Panc1 (cell line): ENCODE data around the gene LRMDA. TPM values are rescaled to one million over a fixed set of nuclear protein-coding genes. Genes with fewer than 3 reads are reported as not detected.

Source experiments
- ATAC-seq: fragments of 200-7000 bp; cut with Tn5 transposase; 2 replicates; pipeline ENCODE4 v1.9.1; 2020; ENCODE audit warnings: mild to moderate bottlenecking, moderate library complexity
- BruUV-seq: library from RNA; stranded (reverse); fragments of 400-500 nt; replicated peaks from 2 replicates; lab custom pipeline; 2021; lab: Mats Ljungman, UMichigan
- CTCF ChIA-PET: fragments of 300-600 bp; sonication (Branson Sonifier 250); formaldehyde crosslinking; loops from one replicate; lab custom pipeline; 2022; ENCODE audit warnings: antibody characterized with exemption; lab: Charles Lee
- POLR2A ChIA-PET: fragments of 300-600 bp; sonication (Branson Sonifier 250); formaldehyde crosslinking; loops from one replicate; lab custom pipeline; 2022; ENCODE audit warnings: antibody characterized with exemption; lab: Charles Lee
- DNase-seq: peaks from one replicate; pipeline ENCODE4 v3.0.0-alpha.2; 2010; ENCODE audit warnings: low read depth, low spot score
- H3K27ac ChIP-seq: 2 replicates; pipeline ENCODE4 v1.5.1; 2011; ENCODE audit warnings: mild to moderate bottlenecking, low read length, inconsistent platforms
- H3K27me3 ChIP-seq: fragments of 200-500 bp; sonication (Bioruptor generic); 2 replicates; pipeline ENCODE4 v1.6.0; 2014; ENCODE audit warnings: low read length, inconsistent platforms; ENCODE audit not compliant: control insufficient read depth, insufficient read depth
- H3K36me3 ChIP-seq: fragments of 200-500 bp; sonication (Bioruptor generic); 2 replicates; pipeline ENCODE4 v1.5.1; 2014; ENCODE audit warnings: inconsistent platforms, mild to moderate bottlenecking, low read length, moderate library complexity; ENCODE audit not compliant: control insufficient read depth, insufficient read depth
- H3K4me1 ChIP-seq: 2 replicates; pipeline ENCODE4 v1.5.1; 2011; ENCODE audit warnings: inconsistent platforms, mild to moderate bottlenecking, low read length, moderate library complexity; ENCODE audit not compliant: control insufficient read depth, insufficient read depth
- H3K4me3 ChIP-seq, 2 experiments: 2 replicates each; pipeline ENCODE4 v1.5.1; 2011 to 2012; ENCODE audit warnings: low read depth in 2 of 2, low read length in 2 of 2, mild to moderate bottlenecking in 2 of 2, inconsistent platforms in 1 of 2, moderate library complexity in 1 of 2
- H3K9me3 ChIP-seq: fragments of 200-500 bp; sonication (Bioruptor generic); 2 replicates; pipeline ENCODE4 v1.5.1; 2014; ENCODE audit warnings: low read depth, mild to moderate bottlenecking, inconsistent platforms, low read length, moderate library complexity; ENCODE audit not compliant: control insufficient read depth, insufficient read depth
- CTCF ChIP-seq: fragments of 450-650 bp; IDR thresholded peaks from 2 replicates; pipeline ENCODE4 v1.5.1; 2017; ENCODE audit warnings: mild to moderate bottlenecking
- POLR2AphosphoS5 ChIP-seq: IDR thresholded peaks from 2 replicates; pipeline ENCODE4 v1.6.1; 2012; ENCODE audit warnings: mild to moderate bottlenecking, low read depth, low read length, moderate library complexity
- SIN3A ChIP-seq: IDR thresholded peaks from 2 replicates; pipeline ENCODE4 v1.6.1; 2012; ENCODE audit warnings: low read depth, mild to moderate bottlenecking, low read length, moderate library complexity, borderline replicate concordance; ENCODE audit not compliant: insufficient read depth
- TCF7L2 ChIP-seq: IDR thresholded peaks from 2 replicates; pipeline ENCODE4 v1.6.1; 2011; ENCODE audit warnings: mild to moderate bottlenecking, low read depth, low read length, inconsistent platforms
- in situ Hi-C: cut with HindIII; loops from 2 replicates; pipeline ENCODE4 v1.10.0; 2016; ENCODE audit warnings: low sequenced_read_pairs, low pct_unique_long_range_greater_than_20kb
- intact Hi-C: fragments of 100-400 bp; cut with micrococcal nuclease; formaldehyde crosslinking; loops from one replicate; pipeline ENCODE4 v1.10.0; 2022; ENCODE audit not compliant: unreplicated experiment
- total RNA-seq: library from RNA; stranded (reverse); gene quantifications from one replicate; pipeline ENCODE4 v1.2.1, GENCODE V29; 2021; ENCODE audit not compliant: unreplicated experiment
- TF ChIP-seq, protein P1 (sequence below), 2 experiments: IDR thresholded peaks; 2 replicates each; pipeline ENCODE4 v1.6.1; 2011 to 2012; ENCODE audit warnings: low read depth in 2 of 2, control low read depth in 1 of 2, low read length in 1 of 2, mild to moderate bottlenecking in 1 of 2, moderate library complexity in 1 of 2; ENCODE audit not compliant: insufficient read depth in 1 of 2

LRMDA gene
- total RNA-seq, 1 experiment from 2014 or later: 1.2 TPM

- in situ Hi-C loops: no loop called here
- no peaks in the 10 kb centered on the region for H3K9me3 ChIP-seq
- ChIA-PET POLR2A (no interaction called here), CTCF (no interaction called here)
- H3K36me3 ChIP-seq: no peaks in the 10 kb centered on the region
- no peak for TF ChIP-seq CTCF
- TF ChIP-seq, protein P1, sequence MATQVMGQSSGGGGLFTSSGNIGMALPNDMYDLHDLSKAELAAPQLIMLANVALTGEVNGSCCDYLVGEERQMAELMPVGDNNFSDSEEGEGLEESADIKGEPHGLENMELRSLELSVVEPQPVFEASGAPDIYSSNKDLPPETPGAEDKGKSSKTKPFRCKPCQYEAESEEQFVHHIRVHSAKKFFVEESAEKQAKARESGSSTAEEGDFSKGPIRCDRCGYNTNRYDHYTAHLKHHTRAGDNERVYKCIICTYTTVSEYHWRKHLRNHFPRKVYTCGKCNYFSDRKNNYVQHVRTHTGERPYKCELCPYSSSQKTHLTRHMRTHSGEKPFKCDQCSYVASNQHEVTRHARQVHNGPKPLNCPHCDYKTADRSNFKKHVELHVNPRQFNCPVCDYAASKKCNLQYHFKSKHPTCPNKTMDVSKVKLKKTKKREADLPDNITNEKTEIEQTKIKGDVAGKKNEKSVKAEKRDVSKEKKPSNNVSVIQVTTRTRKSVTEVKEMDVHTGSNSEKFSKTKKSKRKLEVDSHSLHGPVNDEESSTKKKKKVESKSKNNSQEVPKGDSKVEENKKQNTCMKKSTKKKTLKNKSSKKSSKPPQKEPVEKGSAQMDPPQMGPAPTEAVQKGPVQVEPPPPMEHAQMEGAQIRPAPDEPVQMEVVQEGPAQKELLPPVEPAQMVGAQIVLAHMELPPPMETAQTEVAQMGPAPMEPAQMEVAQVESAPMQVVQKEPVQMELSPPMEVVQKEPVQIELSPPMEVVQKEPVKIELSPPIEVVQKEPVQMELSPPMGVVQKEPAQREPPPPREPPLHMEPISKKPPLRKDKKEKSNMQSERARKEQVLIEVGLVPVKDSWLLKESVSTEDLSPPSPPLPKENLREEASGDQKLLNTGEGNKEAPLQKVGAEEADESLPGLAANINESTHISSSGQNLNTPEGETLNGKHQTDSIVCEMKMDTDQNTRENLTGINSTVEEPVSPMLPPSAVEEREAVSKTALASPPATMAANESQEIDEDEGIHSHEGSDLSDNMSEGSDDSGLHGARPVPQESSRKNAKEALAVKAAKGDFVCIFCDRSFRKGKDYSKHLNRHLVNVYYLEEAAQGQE (IDR thresholded peaks at IDR 0.05; ENCODE audit: insufficient read depth in 1 of 2, low read depth in 2 of 2, low read length in 1 of 2): no peak
- TF ChIP-seq SIN3A: no peak
- no peak overlapping the region for H3K27ac ChIP-seq
- H3K4me3 ChIP-seq: no peak overlapping the region
- no TSS peak for BruUV-seq
- no peak for ATAC-seq
- DNase-seq: no peak
- intact Hi-C loops: no loop called here
- H3K4me1 ChIP-seq: no peaks in the 10 kb centered on the region
- H3K27me3 ChIP-seq: no peaks in the 10 kb centered on the region
These were observed 265.1 kb downstream of the LRMDA start for GRCh38 chr10:75696536-75696935.

DNA sequence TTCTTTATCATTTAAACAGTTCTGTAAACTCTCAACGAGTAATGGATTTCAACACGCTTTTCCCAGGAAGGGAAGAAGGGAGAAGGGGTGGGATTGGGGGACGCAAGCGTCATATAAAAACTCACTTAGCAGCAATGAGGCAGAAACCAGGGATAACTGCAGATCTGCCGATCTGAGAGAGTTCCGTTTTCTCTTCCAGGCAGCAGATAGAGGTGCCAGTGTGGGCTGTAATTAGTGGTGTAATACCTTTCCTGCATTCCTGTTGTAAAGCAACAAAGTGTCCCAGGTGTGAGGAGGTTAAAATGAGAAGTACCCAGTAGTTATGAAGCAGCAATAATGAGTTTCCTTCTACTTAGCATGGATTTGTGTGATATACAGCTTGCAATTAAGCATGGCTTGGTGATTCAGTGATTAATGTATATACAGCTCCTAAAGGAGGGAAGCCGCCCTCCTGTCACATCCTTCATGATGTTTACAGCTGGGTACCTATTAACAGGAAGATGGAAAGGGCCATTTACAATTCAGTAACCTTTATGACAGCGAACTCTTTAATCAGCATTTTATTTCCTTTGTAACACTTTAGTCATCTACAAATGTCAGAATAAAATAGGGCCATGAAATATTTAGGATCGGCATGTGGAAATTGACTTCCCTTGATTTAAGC, 271.9 kb downstream of the LRMDA start:
- no peaks in the 10 kb centered on the region for H3K36me3 ChIP-seq
- H3K4me3 ChIP-seq: no peak overlapping the region
- TF ChIP-seq, protein P1 (IDR thresholded peaks at IDR 0.05; ENCODE audit: insufficient read depth in 1 of 2, low read depth in 2 of 2, low read length in 1 of 2): no peak
- TF ChIP-seq POLR2AphosphoS5: no peak
- no peak for TF ChIP-seq TCF7L2
- TF ChIP-seq SIN3A: no peak
- TF ChIP-seq CTCF: no peak
- no TSS peak for BruUV-seq
- H3K4me1 ChIP-seq: no peaks in the 10 kb centered on the region
- ChIA-PET CTCF (no interaction called here), POLR2A (no interaction called here)
- intact Hi-C loops (no loop called here), in situ Hi-C loops (no loop called here)
- no peaks in the 10 kb centered on the region for H3K9me3 ChIP-seq
- DNase-seq (no peak), ATAC-seq (no peak)
- H3K27me3 ChIP-seq: peaks cover 3% of the 10 kb centered on the region
- H3K27ac ChIP-seq: no peak overlapping the region
